HEK293 (cell line): ENCODE data around the gene SYNJ1.

Experiments used
- CTCF ChIA-PET: fragments of 350-600 bp; formaldehyde crosslinking; extraction: SDS; loops from one replicate; lab custom pipeline; 2021; ENCODE audit warnings: antibody characterized with exemption; lab: Yijun Ruan, JAX
- POLR2A ChIA-PET: fragments of 300-600 bp; formaldehyde crosslinking; extraction: SDS; loops from one replicate; lab custom pipeline; 2020; ENCODE audit warnings: antibody characterized with exemption, inconsistent platforms; lab: Yijun Ruan, JAX
- H3K27ac ChIP-seq: fragments of 200-500 bp; sonication (Bioruptor generic); 2 replicates; pipeline ENCODE4 v1.5.1; 2014; ENCODE audit warnings: low read depth, low read length, control low read depth, inconsistent platforms; ENCODE audit errors: extremely low read depth
- H3K36me3 ChIP-seq, 2 experiments: fragments of 200-500 bp in 1 of 2; sonication (Bioruptor generic) in 1 of 2; 1 replicate in 1 of 2; 2 replicates in 1 of 2; pipeline ENCODE4 v1.5.1; 2014 to 2017; ENCODE audit warnings: inconsistent platforms in 2 of 2, low read length in 2 of 2; ENCODE audit not compliant: control insufficient read depth in 2 of 2, insufficient read depth in 1 of 2
- H3K4me1 ChIP-seq: fragments of 200-500 bp; sonication (Bioruptor generic); 2 replicates; pipeline ENCODE4 v1.5.1; 2014; ENCODE audit warnings: mild to moderate bottlenecking, low read length, inconsistent platforms; ENCODE audit not compliant: control insufficient read depth, insufficient read depth
- H3K4me3 ChIP-seq: 2 replicates; pipeline ENCODE4 v1.5.1; 2011; ENCODE audit warnings: low read depth, mild to moderate bottlenecking, control low read depth, low read length, moderate library complexity
- H3K9me3 ChIP-seq: fragments of 200-500 bp; sonication (Bioruptor generic); 2 replicates; pipeline ENCODE4 v1.5.1; 2014; ENCODE audit warnings: low read depth, low read length, inconsistent platforms; ENCODE audit not compliant: control insufficient read depth, insufficient read depth
- BCL11B ChIP-seq: fragments of 450-650 bp; formaldehyde crosslinking; IDR thresholded peaks from 2 replicates; pipeline ENCODE4 v1.5.1; 2016; ENCODE audit warnings: low read depth, missing biosample characterization, missing genetic modification characterization
- GLIS1 ChIP-seq: fragments of 450-650 bp; formaldehyde crosslinking; IDR thresholded peaks from 2 replicates; pipeline ENCODE4 v1.5.1; 2016; ENCODE audit warnings: missing biosample characterization, missing genetic modification characterization
- HOXA7 ChIP-seq: sonication (generic); formaldehyde crosslinking; IDR thresholded peaks from 2 replicates; pipeline ENCODE4 v1.8.1; 2022; ENCODE audit warnings: missing genetic modification reagents, borderline replicate concordance
- PRDM2 ChIP-seq: fragments of 450-650 bp; formaldehyde crosslinking; IDR thresholded peaks from 2 replicates; pipeline ENCODE4 v1.5.1; 2016; ENCODE audit warnings: missing biosample characterization, missing genetic modification characterization, borderline replicate concordance
- ZBTB17 ChIP-seq: fragments of 450-650 bp; formaldehyde crosslinking; IDR thresholded peaks from 2 replicates; pipeline ENCODE4 v1.5.1; 2016; ENCODE audit warnings: missing biosample characterization, missing genetic modification characterization
- ZNF114 ChIP-seq: fragments of 450-650 bp; formaldehyde crosslinking; IDR thresholded peaks from 2 replicates; pipeline ENCODE4 v1.5.0; 2017; ENCODE audit warnings: missing biosample characterization, missing genetic modification characterization
- ZNF140 ChIP-seq: fragments of 450-650 bp; formaldehyde crosslinking; IDR thresholded peaks from 2 replicates; pipeline ENCODE4 v1.5.1; 2016; ENCODE audit warnings: missing biosample characterization, missing genetic modification characterization
- ZNF146 ChIP-seq: fragments of 450-650 bp; formaldehyde crosslinking; IDR thresholded peaks from 2 replicates; pipeline ENCODE4 v1.5.1; 2016; ENCODE audit warnings: missing biosample characterization, missing genetic modification characterization
- ZNF214 ChIP-seq: fragments of 450-650 bp; formaldehyde crosslinking; IDR thresholded peaks from 2 replicates; pipeline ENCODE4 v1.5.1; 2017; ENCODE audit warnings: missing biosample characterization, mild to moderate bottlenecking, missing genetic modification characterization, borderline replicate concordance
- ZNF394 ChIP-seq: fragments of 450-650 bp; formaldehyde crosslinking; IDR thresholded peaks from 2 replicates; pipeline ENCODE4 v1.5.1; 2016; ENCODE audit warnings: missing biosample characterization, missing genetic modification characterization, mild to moderate bottlenecking, moderate library complexity, borderline replicate concordance
- ZNF658 ChIP-seq: fragments of 450-650 bp; formaldehyde crosslinking; IDR thresholded peaks from 2 replicates; pipeline ENCODE4; 2016; ENCODE audit warnings: missing biosample characterization, missing genetic modification characterization
- TF ChIP-seq, protein P1 (sequence below): fragments of 450-650 bp; formaldehyde crosslinking; IDR thresholded peaks from 2 replicates; pipeline ENCODE4 v1.5.1; 2016; ENCODE audit warnings: missing biosample characterization, missing genetic modification characterization, borderline replicate concordance
- TF ChIP-seq, protein P2 (sequence below): fragments of 450-650 bp; formaldehyde crosslinking; IDR thresholded peaks from 2 replicates; pipeline ENCODE4 v1.5.1; 2016; ENCODE audit warnings: missing biosample characterization, missing genetic modification characterization

The SYNJ1 gene

GRCh38 chr21:32599091-32599490, 128.7 kb downstream of the SYNJ1 start (continued):
- TF ChIP-seq, protein P1, sequence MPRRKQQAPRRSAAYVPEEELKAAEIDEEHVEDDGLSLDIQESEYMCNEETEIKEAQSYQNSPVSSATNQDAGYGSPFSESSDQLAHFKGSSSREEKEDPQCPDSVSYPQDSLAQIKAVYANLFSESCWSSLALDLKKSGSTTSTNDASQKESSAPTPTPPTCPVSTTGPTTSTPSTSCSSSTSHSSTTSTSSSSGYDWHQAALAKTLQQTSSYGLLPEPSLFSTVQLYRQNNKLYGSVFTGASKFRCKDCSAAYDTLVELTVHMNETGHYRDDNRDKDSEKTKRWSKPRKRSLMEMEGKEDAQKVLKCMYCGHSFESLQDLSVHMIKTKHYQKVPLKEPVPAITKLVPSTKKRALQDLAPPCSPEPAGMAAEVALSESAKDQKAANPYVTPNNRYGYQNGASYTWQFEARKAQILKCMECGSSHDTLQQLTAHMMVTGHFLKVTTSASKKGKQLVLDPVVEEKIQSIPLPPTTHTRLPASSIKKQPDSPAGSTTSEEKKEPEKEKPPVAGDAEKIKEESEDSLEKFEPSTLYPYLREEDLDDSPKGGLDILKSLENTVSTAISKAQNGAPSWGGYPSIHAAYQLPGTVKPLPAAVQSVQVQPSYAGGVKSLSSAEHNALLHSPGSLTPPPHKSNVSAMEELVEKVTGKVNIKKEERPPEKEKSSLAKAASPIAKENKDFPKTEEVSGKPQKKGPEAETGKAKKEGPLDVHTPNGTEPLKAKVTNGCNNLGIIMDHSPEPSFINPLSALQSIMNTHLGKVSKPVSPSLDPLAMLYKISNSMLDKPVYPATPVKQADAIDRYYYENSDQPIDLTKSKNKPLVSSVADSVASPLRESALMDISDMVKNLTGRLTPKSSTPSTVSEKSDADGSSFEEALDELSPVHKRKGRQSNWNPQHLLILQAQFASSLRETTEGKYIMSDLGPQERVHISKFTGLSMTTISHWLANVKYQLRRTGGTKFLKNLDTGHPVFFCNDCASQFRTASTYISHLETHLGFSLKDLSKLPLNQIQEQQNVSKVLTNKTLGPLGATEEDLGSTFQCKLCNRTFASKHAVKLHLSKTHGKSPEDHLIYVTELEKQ: peak; percentile 79; the same call in 1 of the 2 replicates
- TF ChIP-seq ZBTB17 (tag by site-specific recombination): 0 out of 2 replicates have a peak, but pooled peaks have one; percentile 31
- TF ChIP-seq, protein P2, sequence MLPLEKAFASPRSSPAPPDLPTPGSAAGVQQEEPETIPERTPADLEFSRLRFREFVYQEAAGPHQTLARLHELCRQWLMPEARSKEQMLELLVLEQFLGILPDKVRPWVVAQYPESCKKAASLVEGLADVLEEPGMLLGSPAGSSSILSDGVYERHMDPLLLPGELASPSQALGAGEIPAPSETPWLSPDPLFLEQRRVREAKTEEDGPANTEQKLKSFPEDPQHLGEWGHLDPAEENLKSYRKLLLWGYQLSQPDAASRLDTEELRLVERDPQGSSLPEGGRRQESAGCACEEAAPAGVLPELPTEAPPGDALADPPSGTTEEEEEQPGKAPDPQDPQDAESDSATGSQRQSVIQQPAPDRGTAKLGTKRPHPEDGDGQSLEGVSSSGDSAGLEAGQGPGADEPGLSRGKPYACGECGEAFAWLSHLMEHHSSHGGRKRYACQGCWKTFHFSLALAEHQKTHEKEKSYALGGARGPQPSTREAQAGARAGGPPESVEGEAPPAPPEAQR (tag by site-specific recombination): no peak
- peak; percentile 33; the same call in 1 of the 2 replicates for TF ChIP-seq ZNF394 (tag by site-specific recombination)
- TF ChIP-seq ZNF658 (tag by site-specific recombination): no peak
- 0 out of 2 replicates have a peak, but pooled peaks have one; percentile 11 for TF ChIP-seq GLIS1
- no peak for TF ChIP-seq ZNF214 (tag by site-specific recombination)
- no peak for TF ChIP-seq PRDM2
- no peak for TF ChIP-seq BCL11B (tag by site-specific recombination)
- TF ChIP-seq ZNF146 (tag by site-specific recombination): no peak
- no peak for TF ChIP-seq HOXA7 (CRISPR knock-in tag)
- TF ChIP-seq ZNF114: no peak

- H3K4me1 ChIP-seq: no peaks in the 10 kb centered on the region
- no peak overlapping the region for H3K4me3 ChIP-seq
- no peaks in the 10 kb centered on the region for H3K9me3 ChIP-seq
- TF ChIP-seq ZNF140: no peak
- ChIA-PET POLR2A (no interaction called here), CTCF (interaction anchor here (0.6 to 5.3 kb wide), 2 partner anchors 191 to 197 kb away, joined by 4 to 209 read pairs; no protein-coding TSS in a partner anchor)
- peaks cover 9 to 38% of the 10 kb centered on the region in 2 experiments; a peak in 2 of 3 replicates for H3K36me3 ChIP-seq
- no peak overlapping the region for H3K27ac ChIP-seq
Observed at GRCh38 chr21:32597205-32597604, 130.6 kb downstream of the SYNJ1 start.
